Epithelial cell of esophagus (primary cell): ENCODE data around the gene HECTD4.
"Not testable (repeated sequence)": the region's sequence is repeated elsewhere in the genome, so short reads cannot be mapped to it uniquely, and the experiment has no call there.

Experiments
- DNase-seq: peaks from one replicate; pipeline ENCODE4 v3.0.0; 2010; ENCODE audit warnings: low read depth
- H3K4me3 ChIP-seq: 2 replicates; pipeline ENCODE4 v1.5.1; 2011; ENCODE audit warnings: mild to moderate bottlenecking, low read length, control low read depth
- TF ChIP-seq, protein P1 (sequence below): IDR thresholded peaks from 2 replicates; pipeline ENCODE4 v1.5.1; 2011; ENCODE audit warnings: low read depth, mild to moderate bottlenecking, low read length, control low read depth, inconsistent platforms; ENCODE audit not compliant: insufficient read depth; ENCODE audit errors: missing control alignments

The HECTD4 gene

DNA sequence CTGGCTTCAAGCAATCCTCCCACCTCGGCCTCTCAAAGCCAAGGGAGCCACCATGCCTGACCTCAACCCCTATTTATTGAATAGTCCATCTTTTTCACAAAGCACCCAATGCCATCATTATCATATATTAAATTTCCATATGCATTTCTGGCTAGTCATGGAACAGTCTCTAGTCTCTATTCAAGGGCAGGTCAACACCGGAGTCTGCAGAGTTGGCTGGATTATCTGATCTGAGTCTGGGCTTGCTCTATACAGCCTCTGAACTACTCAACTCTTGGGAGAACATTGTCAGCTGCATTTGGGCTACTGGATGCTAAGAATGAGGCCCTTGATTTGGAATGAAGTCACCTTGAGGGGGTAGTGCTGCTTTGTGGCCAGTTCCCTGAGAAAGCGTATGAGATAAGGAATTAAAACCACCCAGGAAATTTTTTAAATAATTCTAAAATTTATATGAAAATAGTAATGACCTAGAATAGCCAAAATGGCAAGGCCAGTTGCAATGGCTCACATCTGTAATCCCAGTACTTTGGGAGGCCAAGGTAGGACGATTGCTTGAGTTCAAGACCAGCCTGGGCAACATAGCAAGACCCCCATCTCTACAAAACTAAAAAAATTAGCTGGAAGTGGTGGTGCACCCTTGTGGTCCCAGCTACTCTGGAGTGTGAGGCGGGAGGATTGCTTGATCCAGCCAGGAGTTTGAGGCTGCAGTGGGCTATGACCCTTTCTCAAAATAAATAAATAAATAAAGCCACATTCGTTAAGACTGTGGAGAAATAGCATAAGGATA is 266.8 kb downstream of the HECTD4 start:
- DNase-seq = no peak
- TF ChIP-seq, protein P1, sequence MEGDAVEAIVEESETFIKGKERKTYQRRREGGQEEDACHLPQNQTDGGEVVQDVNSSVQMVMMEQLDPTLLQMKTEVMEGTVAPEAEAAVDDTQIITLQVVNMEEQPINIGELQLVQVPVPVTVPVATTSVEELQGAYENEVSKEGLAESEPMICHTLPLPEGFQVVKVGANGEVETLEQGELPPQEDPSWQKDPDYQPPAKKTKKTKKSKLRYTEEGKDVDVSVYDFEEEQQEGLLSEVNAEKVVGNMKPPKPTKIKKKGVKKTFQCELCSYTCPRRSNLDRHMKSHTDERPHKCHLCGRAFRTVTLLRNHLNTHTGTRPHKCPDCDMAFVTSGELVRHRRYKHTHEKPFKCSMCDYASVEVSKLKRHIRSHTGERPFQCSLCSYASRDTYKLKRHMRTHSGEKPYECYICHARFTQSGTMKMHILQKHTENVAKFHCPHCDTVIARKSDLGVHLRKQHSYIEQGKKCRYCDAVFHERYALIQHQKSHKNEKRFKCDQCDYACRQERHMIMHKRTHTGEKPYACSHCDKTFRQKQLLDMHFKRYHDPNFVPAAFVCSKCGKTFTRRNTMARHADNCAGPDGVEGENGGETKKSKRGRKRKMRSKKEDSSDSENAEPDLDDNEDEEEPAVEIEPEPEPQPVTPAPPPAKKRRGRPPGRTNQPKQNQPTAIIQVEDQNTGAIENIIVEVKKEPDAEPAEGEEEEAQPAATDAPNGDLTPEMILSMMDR = no peak
- H3K4me3 ChIP-seq = no peak overlapping the region

DNA sequence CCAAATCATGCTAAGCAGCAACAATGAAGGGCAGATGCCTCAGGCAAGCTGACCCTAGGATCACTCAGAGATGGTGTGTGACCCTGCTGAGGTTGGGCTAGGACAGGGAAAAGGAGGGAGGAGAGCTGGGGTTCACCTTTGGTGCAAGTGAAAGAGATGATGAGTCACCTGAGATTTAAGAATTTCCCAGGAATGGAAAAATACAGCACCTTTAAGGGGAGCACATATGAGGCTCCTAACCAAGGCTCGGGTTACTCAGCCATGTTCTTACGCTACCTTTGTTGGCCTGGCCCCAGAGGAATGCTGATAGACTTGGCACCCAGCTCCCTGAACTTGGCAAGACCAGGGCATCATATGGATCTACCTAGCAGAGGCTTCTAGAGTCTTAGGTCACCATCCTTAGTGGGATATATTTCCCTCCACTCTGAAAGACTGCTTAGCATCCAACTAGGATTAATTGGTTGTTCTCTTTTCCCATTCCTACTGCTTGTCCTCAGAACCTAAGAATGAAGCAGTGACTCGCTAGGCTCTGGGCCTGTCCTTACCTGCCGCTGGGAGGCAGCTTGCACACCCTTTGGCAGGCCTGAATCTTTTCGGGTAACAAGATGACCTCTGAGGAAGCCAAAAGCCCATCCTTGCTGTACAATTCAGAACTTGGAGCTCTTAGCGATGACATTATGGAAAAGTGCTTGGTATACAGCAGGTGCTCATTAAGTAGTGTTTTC is 269.7 kb downstream of the HECTD4 start:
- peak; percentile 95 for DNase-seq
- TF ChIP-seq, protein P1 = peak; percentile 51
- no peak overlapping the region for H3K4me3 ChIP-seq

DNA sequence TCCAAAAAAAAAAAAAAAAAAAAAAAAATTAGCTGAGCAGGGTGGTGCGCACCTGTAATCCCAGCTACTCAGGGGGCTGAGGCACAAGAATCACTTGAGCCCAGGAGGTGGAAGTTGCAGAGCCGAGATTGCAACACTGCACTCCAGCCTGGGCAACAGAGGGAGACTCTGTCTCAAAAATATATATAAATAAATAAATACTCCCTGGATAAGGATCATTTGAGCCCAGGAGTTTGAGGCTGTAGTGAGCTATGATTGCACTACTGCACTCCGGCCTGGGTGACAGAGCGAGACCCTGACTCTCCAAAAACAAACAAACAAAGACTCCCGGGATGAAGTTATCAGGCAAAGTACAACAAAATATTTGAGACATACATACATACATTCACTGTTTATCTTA is 270.3 kb downstream of the HECTD4 start:
- no peak for DNase-seq
- TF ChIP-seq, protein P1 = no peak
- no peak overlapping the region for H3K4me3 ChIP-seq

DNA sequence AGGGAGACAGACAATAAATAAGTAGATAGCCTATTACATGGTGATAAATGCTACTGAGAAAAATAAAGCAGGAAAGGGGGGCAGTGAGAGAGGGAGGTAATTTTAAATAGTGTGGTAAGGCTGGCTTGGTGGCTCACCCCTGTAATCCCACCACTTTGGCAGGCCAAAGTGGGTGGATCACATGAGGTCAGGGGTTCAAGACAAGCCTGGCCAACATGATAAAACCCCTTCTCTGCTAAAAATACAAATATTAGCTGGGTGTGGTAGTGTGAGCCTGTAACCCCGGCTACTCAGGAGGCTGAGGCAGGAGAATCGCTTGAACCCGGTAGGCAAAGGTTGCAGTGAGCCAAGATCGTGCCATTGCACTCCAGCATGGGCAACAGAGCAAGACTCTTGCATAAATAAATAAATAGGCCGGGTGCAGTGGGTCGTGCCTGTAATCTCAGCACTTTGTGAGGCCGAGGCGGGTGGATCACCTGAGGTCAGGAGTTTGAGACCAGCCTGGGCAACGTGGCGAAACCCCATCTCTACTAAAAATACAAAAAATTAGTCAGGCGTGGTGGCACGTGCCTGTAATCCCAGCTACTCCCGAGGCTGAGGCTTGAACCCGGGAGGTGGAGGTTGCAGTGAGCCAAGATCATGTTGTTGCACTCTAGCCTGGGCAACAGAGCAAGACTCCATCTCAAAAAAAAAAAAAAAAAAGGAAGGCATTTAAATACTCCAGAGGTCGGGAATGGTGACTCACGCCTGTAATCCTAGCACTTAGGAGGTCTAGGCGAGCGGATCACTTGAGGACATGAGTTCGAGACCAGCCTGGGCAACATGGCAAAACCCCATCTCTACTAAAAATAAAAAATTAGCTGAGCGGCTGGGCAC is 271.2 kb downstream of the HECTD4 start:
- H3K4me3 ChIP-seq, DNase-seq: not testable (repeated sequence)
